ENCODE results near the gene CLDN6. TPM values are rescaled to one million over a fixed set of nuclear protein-coding genes. Genes with fewer than 3 reads are reported as not detected.

CLDN6 gene
- total RNA-seq, 1 donor from 2014 or later: 563 TPM

DNA sequence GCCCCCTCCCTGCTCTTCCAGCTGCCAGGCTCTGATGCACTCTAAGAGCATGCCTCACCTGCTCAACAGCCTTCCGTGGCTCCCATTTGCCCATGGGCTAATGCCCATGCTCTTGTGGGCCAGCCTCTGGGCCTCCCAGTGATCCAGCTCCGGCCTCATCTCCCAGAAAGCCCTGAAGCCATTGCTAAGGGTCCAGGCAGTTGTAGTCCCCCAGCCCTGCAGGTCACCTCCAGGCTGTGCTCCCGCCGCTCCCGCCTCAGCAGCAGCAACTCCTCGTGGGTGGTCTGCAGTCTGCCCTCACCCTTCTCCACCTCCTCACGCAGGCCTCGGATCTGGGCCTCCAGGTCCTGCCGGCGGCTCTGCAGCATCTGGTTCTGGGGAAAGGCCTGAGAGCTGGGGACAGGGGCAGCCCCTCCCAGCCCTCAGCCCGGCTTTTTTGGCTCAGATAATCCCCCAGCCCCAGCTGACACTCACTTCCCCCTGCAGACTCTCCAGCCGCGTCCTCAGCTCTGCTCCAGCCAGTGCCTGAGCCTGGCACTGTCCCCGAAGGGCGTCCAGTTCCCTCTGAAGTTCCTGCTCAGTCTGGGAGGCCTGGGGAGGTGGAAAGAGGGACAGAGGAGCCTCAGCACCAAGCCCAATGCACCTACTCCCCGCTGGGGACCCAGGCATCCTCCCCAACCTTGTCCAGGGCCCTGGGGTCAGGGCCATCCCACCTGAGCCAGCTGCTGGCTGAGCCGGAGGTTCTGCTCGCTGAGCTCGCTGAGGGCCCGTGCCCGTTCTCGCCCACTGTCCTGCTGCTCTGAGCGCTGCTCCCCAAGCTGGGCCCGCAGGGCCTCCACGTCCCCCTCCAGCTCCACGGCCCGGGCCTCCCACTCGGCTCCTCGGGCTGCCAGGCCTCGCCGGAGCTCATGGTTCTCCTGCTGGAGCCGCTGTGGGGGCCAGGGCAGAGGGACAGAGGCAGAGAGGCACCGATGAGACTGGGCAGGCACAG is 12.5 kb upstream of the CLDN6 start:
- Mint-ChIP-seq H3K27me3 (peaks cover 29% of the 10 kb centered on the region), H3K36me3 (ENCODE audit: insufficient read depth) (peaks cover 7% of the 10 kb centered on the region), H3K4me3 (ENCODE audit: low read depth) (no peak overlapping the region), H3K4me1 (ENCODE audit: low read depth) (peaks cover 1% of the 10 kb centered on the region), H3K9me3 (ENCODE audit: low read depth) (no peaks in the 10 kb centered on the region), H3K27ac (no peak overlapping the region)
- no peak for TF ChIP-seq CTCF (IDR thresholded peaks at IDR 0.05; ENCODE audit: unreplicated experiment)
- DNase-seq (ENCODE audit: low spot score, unreplicated experiment): no peak

DNA sequence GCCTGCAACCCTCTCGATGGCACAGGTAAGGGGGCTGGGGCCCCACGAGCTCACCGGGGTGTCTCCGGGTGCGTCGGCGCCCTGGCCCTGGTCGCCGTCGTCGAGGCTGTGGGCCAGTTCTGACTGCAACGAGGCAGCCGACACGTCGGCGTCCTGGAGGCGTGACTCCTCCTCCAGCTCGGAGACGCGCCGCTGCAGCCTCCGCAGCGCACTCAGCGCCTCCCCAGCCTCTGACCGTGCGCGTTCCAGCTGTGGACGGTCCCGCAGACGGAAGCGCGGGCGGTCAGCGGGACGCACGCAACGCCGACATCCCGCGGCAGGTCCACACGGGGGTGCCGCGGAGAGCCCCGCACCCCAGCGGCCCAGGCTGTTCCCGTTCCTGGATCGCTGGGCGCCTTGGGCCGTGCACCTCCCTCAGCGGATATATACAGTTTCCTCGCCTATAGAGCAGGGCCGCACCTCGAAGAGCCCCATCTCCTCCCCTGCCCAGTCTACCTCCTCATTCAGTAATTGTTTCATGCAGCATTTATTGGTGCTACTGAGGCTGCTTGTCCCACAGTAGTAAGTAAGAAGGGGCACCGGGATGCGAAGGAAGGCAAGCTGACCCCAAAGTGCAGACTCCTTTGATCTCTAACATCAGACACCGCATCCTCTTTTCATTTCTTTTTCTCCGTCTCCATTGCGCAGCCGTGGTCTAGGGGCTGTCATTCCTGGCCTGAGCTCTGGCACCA is 11.7 kb upstream of the CLDN6 start:
- Mint-ChIP-seq H3K27ac (peak overlapping the region; percentile 79), H3K27me3 (peaks cover 25% of the 10 kb centered on the region), H3K4me1 (ENCODE audit: low read depth) (peaks cover 1% of the 10 kb centered on the region), H3K9me3 (ENCODE audit: low read depth) (no peaks in the 10 kb centered on the region), H3K4me3 (ENCODE audit: low read depth) (no peak overlapping the region), H3K36me3 (ENCODE audit: insufficient read depth) (peaks cover 7% of the 10 kb centered on the region)
- no peak for DNase-seq (ENCODE audit: low spot score, unreplicated experiment)
- no peak for TF ChIP-seq CTCF (IDR thresholded peaks at IDR 0.05; ENCODE audit: unreplicated experiment)

DNA sequence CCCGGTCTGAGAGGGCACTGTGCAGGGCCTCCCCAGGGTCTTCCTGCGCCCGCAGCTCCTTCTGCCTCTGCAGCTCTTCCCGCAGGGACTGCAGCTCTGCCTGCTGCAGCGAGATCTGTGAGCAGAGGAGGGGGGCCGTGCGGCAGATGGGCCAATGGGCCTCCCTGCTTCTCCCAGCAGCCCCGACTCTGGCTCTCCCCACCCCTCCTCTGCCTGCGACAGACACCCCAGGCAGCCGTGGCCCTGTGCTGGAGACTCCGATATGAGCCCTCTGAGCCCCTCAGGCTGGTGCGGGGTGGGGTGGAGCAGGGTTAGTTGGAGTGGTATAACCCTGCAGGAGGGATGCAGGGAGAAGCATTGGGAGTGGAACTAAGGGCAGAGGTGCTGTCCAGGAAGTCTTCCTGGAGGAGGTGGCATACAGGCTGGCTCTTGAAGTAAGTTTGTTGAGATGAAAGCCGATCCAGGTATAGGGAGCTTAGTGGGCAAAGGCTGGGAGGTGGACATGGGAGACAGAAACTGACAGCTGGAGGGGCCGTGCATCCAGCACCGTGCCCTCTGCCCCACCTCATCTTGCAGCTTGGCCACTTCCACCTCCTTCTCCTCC is 10.8 kb upstream of the CLDN6 start:
- DNase-seq (ENCODE audit: low spot score, unreplicated experiment): no peak
- no peak overlapping the region for H3K27ac Mint-ChIP-seq
- H3K4me3 Mint-ChIP-seq (ENCODE audit: low read depth): no peak overlapping the region
- no peak for TF ChIP-seq CTCF (IDR thresholded peaks at IDR 0.05; ENCODE audit: unreplicated experiment)
- peaks cover 8% of the 10 kb centered on the region for H3K36me3 Mint-ChIP-seq (ENCODE audit: insufficient read depth)
- H3K9me3 Mint-ChIP-seq (ENCODE audit: low read depth): no peaks in the 10 kb centered on the region
- H3K4me1 Mint-ChIP-seq (ENCODE audit: low read depth): peaks cover 5% of the 10 kb centered on the region
- peaks cover 20% of the 10 kb centered on the region for H3K27me3 Mint-ChIP-seq

DNA sequence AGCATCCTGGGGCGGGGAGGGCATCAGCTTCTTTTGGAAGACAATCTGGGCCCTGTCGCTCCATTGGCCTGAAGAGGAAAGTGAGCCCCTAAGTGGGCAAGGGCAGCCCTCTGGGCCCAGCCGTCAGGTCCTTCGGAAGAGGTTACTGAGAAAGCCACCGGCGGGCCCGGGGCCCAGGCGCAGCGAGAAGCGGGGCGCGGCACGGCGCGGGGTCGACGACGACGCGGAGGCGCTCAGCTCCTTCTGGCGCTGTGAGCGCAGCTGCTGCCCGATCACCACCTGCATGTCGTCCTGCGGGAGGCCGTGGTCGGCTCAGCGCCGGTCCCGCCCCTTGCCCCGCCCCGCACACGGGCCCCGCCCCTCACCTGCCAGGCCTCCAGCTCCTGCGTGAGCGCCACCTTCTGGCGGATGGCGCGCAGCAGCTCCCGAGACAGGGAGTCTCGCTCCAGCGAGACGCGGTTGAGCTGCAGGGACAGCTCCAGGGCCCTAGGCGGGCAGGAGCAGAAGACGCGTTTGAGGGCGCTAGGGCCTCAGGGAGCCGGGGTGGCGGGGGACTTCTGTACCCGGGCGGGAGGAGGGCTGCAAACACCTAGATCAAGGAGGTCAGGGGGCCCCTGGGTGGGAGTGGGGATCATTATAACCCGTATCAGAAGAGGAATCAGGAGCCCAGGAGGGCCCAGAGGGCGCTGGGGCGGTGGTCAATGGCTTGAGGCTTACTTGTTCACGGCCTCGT is 10.2 kb upstream of the CLDN6 start:
- Mint-ChIP-seq H3K4me3 (ENCODE audit: low read depth) (no peak overlapping the region), H3K27ac (no peak overlapping the region), H3K9me3 (ENCODE audit: low read depth) (no peaks in the 10 kb centered on the region)

More for the DNA sequence above, 10.2 kb upstream of the CLDN6 start:
- H3K27me3 Mint-ChIP-seq: peaks cover 14% of the 10 kb centered on the region
- peaks cover 8% of the 10 kb centered on the region for H3K36me3 Mint-ChIP-seq (ENCODE audit: insufficient read depth)
- H3K4me1 Mint-ChIP-seq (ENCODE audit: low read depth): peaks cover 8% of the 10 kb centered on the region
- DNase-seq (ENCODE audit: low spot score, unreplicated experiment): peak; percentile 92
- TF ChIP-seq CTCF (IDR thresholded peaks at IDR 0.05; ENCODE audit: unreplicated experiment): peak; percentile 88
